ENCODE results near the gene S100A4. TPM values are rescaled to one million over a fixed set of nuclear protein-coding genes. Genes with fewer than 3 reads are reported as not detected.

The S100A4 gene
- total RNA-seq, 1 experiment from 2014 or later, result 384 TPM

- Histone ChIP-seq H3K27me3 (ENCODE audit: insufficient read depth, low read length) (no peaks in the 10 kb centered on the region), H3K4me1 (ENCODE audit: control insufficient read depth in 1 of 2, insufficient read depth in 2 of 2, low read length in 2 of 2) (peaks cover 74 to 89% of the 10 kb centered on the region in 2 experiments)
Measured at GRCh38 chr1:153536012-153536670, 9.5 kb downstream of the S100A4 start.

More at GRCh38 chr1:153536012-153536670, 9.5 kb downstream of the S100A4 start:
- Histone ChIP-seq H3K27ac (ENCODE audit: low read depth, low read length) (peak overlapping the region; percentile 94), H3K9ac (ENCODE audit: low read length) (peak overlapping the region; percentile 88), H3K9me3 (ENCODE audit: control insufficient read depth in 1 of 2, insufficient read depth in 1 of 2, low read depth in 1 of 2, low read length in 2 of 2) (no peaks in the 10 kb centered on the region), H2AFZ (ENCODE audit: low read depth, low read length, poor library complexity, severe bottlenecking) (no peak overlapping the region), H3K9me2 (ENCODE audit: insufficient read depth) (no peaks in the 10 kb centered on the region), H3K36me3 (ENCODE audit: control insufficient read depth in 1 of 2, insufficient read depth in 2 of 2, low read length in 2 of 2) (peaks cover 0 to 5% of the 10 kb centered on the region in 2 experiments; a peak in 1 of 4 replicates), H3K4me3 (replicated peaks in 1 of 2; ENCODE audit: low read depth in 1 of 2, low read length in 2 of 2) (peak overlapping the region; percentile 74 to 89), H3K79me2 (ENCODE audit: insufficient read depth, low read length) (peaks cover 18% of the 10 kb centered on the region), H3K4me2 (ENCODE audit: low read length) (peak overlapping the region; percentile 99), H4K20me1 (ENCODE audit: insufficient read depth) (no peaks in the 10 kb centered on the region)
- ChIA-PET CTCF (interaction anchor here (0.8 to 1.6 kb wide), 6 partner anchors 8 to 37 kb away, joined by 3 to 7 read pairs (median 4); no protein-coding TSS in a partner anchor), RAD21 (ENCODE audit: low non-redundant PET in 1 of 2, low total read pairs in 2 of 2, uncharacterized antibody in 2 of 2, unreplicated experiment in 2 of 2) (interaction anchor here (1.0 to 1.5 kb wide), 3 partner anchors 30 to 32 kb away, joined by 3 to 5 read pairs (median 4); no protein-coding TSS in a partner anchor), POLR2A (interaction anchor here (0.6 to 7.4 kb wide), 17 partner anchors 9 to 444 kb away, joined by 3 to 114 read pairs (median 16); partner anchors contain the start of genes CHTOP, S100A1, S100A13 and S100A14)
- no peak for TF ChIP-seq ELF1 (IDR thresholded peaks at IDR 0.05; ENCODE audit: borderline replicate concordance, low read depth)
- TF ChIP-seq SP1 (IDR thresholded peaks at IDR 0.05; ENCODE audit: low read depth), result no peak
- TF ChIP-seq ZFX (IDR thresholded peaks at IDR 0.05), result 0 out of 2 replicates have a peak, but pooled peaks have one; percentile 5
- no peak for TF ChIP-seq RAD21 (IDR thresholded peaks at IDR 0.05; ENCODE audit: low read depth)
- TF ChIP-seq POLR2A (IDR thresholded peaks at IDR 0.05; ENCODE audit: borderline replicate concordance, extremely low read depth, insufficient read depth, insufficient read length), result peak; percentile 24
- TF ChIP-seq, protein P1, sequence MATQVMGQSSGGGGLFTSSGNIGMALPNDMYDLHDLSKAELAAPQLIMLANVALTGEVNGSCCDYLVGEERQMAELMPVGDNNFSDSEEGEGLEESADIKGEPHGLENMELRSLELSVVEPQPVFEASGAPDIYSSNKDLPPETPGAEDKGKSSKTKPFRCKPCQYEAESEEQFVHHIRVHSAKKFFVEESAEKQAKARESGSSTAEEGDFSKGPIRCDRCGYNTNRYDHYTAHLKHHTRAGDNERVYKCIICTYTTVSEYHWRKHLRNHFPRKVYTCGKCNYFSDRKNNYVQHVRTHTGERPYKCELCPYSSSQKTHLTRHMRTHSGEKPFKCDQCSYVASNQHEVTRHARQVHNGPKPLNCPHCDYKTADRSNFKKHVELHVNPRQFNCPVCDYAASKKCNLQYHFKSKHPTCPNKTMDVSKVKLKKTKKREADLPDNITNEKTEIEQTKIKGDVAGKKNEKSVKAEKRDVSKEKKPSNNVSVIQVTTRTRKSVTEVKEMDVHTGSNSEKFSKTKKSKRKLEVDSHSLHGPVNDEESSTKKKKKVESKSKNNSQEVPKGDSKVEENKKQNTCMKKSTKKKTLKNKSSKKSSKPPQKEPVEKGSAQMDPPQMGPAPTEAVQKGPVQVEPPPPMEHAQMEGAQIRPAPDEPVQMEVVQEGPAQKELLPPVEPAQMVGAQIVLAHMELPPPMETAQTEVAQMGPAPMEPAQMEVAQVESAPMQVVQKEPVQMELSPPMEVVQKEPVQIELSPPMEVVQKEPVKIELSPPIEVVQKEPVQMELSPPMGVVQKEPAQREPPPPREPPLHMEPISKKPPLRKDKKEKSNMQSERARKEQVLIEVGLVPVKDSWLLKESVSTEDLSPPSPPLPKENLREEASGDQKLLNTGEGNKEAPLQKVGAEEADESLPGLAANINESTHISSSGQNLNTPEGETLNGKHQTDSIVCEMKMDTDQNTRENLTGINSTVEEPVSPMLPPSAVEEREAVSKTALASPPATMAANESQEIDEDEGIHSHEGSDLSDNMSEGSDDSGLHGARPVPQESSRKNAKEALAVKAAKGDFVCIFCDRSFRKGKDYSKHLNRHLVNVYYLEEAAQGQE (IDR thresholded peaks at IDR 0.05; ENCODE audit: low read depth), result no peak
- no peak for TF ChIP-seq YY1 (IDR thresholded peaks at IDR 0.05; ENCODE audit: extremely low read depth, insufficient replicate concordance, low read depth, low read length)
- TF ChIP-seq, protein P2, sequence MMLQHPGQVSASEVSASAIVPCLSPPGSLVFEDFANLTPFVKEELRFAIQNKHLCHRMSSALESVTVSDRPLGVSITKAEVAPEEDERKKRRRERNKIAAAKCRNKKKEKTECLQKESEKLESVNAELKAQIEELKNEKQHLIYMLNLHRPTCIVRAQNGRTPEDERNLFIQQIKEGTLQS (IDR thresholded peaks at IDR 0.05), result no peak
- TF ChIP-seq POLR2AphosphoS5 (IDR thresholded peaks at IDR 0.05; ENCODE audit: low read depth, low read length), result peak; percentile 67
- peak; percentile 62 for ATAC-seq
- BruUV-seq (replicated peaks), result TSS peak; percentile 56
- intact Hi-C loops (cut with micrococcal nuclease), result loop anchor here (1.0 kb wide), 1 partner anchor 30 kb away; no protein-coding TSS in a partner anchor
- DNase-seq (ENCODE audit: low read depth, low spot score), result peak; percentile 72
